PC-3 (cell line): ENCODE measurements around the gene ALOX15B. TPM values are rescaled to one million over a fixed set of nuclear protein-coding genes. Genes with fewer than 3 reads are reported as not detected.

Source experiments
- ATAC-seq: fragments of 200-7000 bp; cut with Tn5 transposase; 2 replicates; pipeline ENCODE4 v1.9.1; 2020; ENCODE audit warnings: mild to moderate bottlenecking, moderate library complexity
- BruUV-seq: library from RNA; stranded (reverse); fragments of 400-500 nt; replicated peaks from 2 replicates; lab custom pipeline; 2021; lab: Mats Ljungman, UMichigan
- CTCF ChIA-PET: fragments of 300-600 bp; sonication (Branson Sonifier 250); formaldehyde crosslinking; loops from one replicate; lab custom pipeline; 2022; ENCODE audit warnings: antibody characterized with exemption; lab: Charles Lee
- POLR2A ChIA-PET: fragments of 300-600 bp; sonication (Branson Sonifier 250); formaldehyde crosslinking; loops from one replicate; lab custom pipeline; 2022; ENCODE audit warnings: antibody characterized with exemption; ENCODE audit not compliant: unreplicated experiment; lab: Charles Lee
- DNase-seq: peaks from one replicate; pipeline ENCODE4 v3.0.0-alpha.2; 2015
- H2AFZ ChIP-seq: fragments of 300-600 bp; sonication (generic); 2 replicates; pipeline ENCODE4 v1.6.0; 2016; ENCODE audit warnings: antibody characterized with exemption, low read length
- H3F3A ChIP-seq: fragments of 300-600 bp; sonication (generic); one replicate; pipeline ENCODE4 v1.6.0; 2017; ENCODE audit warnings: antibody characterized with exemption, low read length, control low read depth, mild to moderate bottlenecking; ENCODE audit not compliant: unreplicated experiment
- H3K27ac ChIP-seq: fragments of 300-600 bp; sonication (generic); 2 replicates; pipeline ENCODE4 v1.5.1; 2016; ENCODE audit warnings: mild to moderate bottlenecking, low read length
- H3K27me3 ChIP-seq: fragments of 300-600 bp; sonication (generic); 2 replicates; pipeline ENCODE4 v1.6.1; 2016; ENCODE audit warnings: low read length, mixed read lengths
- H3K36me3 ChIP-seq: fragments of 300-600 bp; sonication (generic); 2 replicates; pipeline ENCODE4 v1.6.1; 2016; ENCODE audit warnings: low read depth, mixed run types, low read length, mixed read lengths
- H3K4me1 ChIP-seq: fragments of 300-600 bp; sonication (generic); 2 replicates; pipeline ENCODE4 v1.5.1; 2016; ENCODE audit warnings: low read length; ENCODE audit not compliant: insufficient read depth
- H3K4me2 ChIP-seq: fragments of 300-600 bp; sonication (generic); 2 replicates; pipeline ENCODE4 v1.6.0; 2016; ENCODE audit warnings: low read length
- H3K4me3 ChIP-seq: fragments of 300-600 bp; sonication (generic); 2 replicates; pipeline ENCODE4 v1.5.1; 2016; ENCODE audit warnings: mild to moderate bottlenecking, low read length, mixed read lengths
- H3K79me2 ChIP-seq: fragments of 300-600 bp; sonication (generic); 2 replicates; pipeline ENCODE4 v1.6.1; 2017; ENCODE audit warnings: low read length, mixed read lengths
- H3K9ac ChIP-seq: fragments of 300-600 bp; sonication (generic); 2 replicates; pipeline ENCODE4 v1.6.0; 2016; ENCODE audit warnings: mild to moderate bottlenecking, low read length
- H3K9me2 ChIP-seq: fragments of 300-600 bp; sonication (generic); replicated peaks from 2 replicates; pipeline ENCODE4 v1.6.1; 2016; ENCODE audit warnings: mixed run types, low read length, mixed read lengths
- H3K9me3 ChIP-seq: fragments of 300-600 bp; sonication (generic); 2 replicates; pipeline ENCODE4 v1.6.1; 2016; ENCODE audit warnings: low read length, mixed read lengths
- H4K20me1 ChIP-seq: fragments of 300-600 bp; sonication (generic); 2 replicates; pipeline ENCODE4 v1.6.1; 2016; ENCODE audit warnings: low read length, mixed read lengths
- EZH2 ChIP-seq: fragments of 300-600 bp; sonication (generic); IDR thresholded peaks from one replicate; pipeline ENCODE4 v1.6.1; 2017; ENCODE audit warnings: antibody characterized with exemption, mild to moderate bottlenecking, low read length; ENCODE audit not compliant: unreplicated experiment
- EZH2phosphoT487 ChIP-seq: fragments of 300-600 bp; sonication (generic); IDR thresholded peaks from 2 replicates; pipeline ENCODE4 v1.6.1; 2018; ENCODE audit warnings: mild to moderate bottlenecking, antibody characterized with exemption, low read length, borderline replicate concordance
- intact Hi-C: fragments of 100-400 bp; cut with micrococcal nuclease; formaldehyde crosslinking; loops from 2 replicates; pipeline ENCODE4 v1.9.0; 2023
- total RNA-seq: library from RNA; depleted of rRNA; stranded (reverse); fragments of >200 nt; gene quantifications from 2 replicates; pipeline ENCODE4 v1.2.3, GENCODE V29; 2014
- TF ChIP-seq, protein P1 (sequence below): fragments of 300-600 bp; sonication (generic); conservative IDR thresholded peaks from 2 replicates; pipeline ENCODE4 v1.5.1; 2017; ENCODE audit warnings: antibody characterized with exemption, low read depth, mild to moderate bottlenecking, low read length

The ALOX15B gene
- total RNA-seq, 1 experiment from 2014 or later, result not detected

- H4K20me1 ChIP-seq, result no peaks in the 10 kb centered on the region
- TF ChIP-seq EZH2 (no peak), EZH2phosphoT487 (no peak)
- TF ChIP-seq, protein P1, sequence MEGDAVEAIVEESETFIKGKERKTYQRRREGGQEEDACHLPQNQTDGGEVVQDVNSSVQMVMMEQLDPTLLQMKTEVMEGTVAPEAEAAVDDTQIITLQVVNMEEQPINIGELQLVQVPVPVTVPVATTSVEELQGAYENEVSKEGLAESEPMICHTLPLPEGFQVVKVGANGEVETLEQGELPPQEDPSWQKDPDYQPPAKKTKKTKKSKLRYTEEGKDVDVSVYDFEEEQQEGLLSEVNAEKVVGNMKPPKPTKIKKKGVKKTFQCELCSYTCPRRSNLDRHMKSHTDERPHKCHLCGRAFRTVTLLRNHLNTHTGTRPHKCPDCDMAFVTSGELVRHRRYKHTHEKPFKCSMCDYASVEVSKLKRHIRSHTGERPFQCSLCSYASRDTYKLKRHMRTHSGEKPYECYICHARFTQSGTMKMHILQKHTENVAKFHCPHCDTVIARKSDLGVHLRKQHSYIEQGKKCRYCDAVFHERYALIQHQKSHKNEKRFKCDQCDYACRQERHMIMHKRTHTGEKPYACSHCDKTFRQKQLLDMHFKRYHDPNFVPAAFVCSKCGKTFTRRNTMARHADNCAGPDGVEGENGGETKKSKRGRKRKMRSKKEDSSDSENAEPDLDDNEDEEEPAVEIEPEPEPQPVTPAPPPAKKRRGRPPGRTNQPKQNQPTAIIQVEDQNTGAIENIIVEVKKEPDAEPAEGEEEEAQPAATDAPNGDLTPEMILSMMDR, result no peak
- no peak overlapping the region for H3K27ac ChIP-seq
- H3K9me2 ChIP-seq, result no peaks in the 10 kb centered on the region
- H3K9me3 ChIP-seq, result no peaks in the 10 kb centered on the region
- DNase-seq (no peak), ATAC-seq (no peak)
- H3K79me2 ChIP-seq, result no peaks in the 10 kb centered on the region
- BruUV-seq, result no TSS peak
- POLR2A ChIA-PET, result no interaction called here
- CTCF ChIA-PET, result no interaction called here
- no peak overlapping the region for H2AFZ ChIP-seq
- no peaks in the 10 kb centered on the region for H3K27me3 ChIP-seq
- no peak overlapping the region for H3K4me3 ChIP-seq
- intact Hi-C loops, result no loop called here
- H3K36me3 ChIP-seq, result no peaks in the 10 kb centered on the region
- H3K4me2 ChIP-seq, result no peak overlapping the region
- no peaks in the 10 kb centered on the region for H3F3A ChIP-seq
- no peak overlapping the region for H3K9ac ChIP-seq
- H3K4me1 ChIP-seq, result no peaks in the 10 kb centered on the region
These were observed 31.0 kb upstream of the ALOX15B start for GRCh38 chr17:8007836-8008235.

DNA sequence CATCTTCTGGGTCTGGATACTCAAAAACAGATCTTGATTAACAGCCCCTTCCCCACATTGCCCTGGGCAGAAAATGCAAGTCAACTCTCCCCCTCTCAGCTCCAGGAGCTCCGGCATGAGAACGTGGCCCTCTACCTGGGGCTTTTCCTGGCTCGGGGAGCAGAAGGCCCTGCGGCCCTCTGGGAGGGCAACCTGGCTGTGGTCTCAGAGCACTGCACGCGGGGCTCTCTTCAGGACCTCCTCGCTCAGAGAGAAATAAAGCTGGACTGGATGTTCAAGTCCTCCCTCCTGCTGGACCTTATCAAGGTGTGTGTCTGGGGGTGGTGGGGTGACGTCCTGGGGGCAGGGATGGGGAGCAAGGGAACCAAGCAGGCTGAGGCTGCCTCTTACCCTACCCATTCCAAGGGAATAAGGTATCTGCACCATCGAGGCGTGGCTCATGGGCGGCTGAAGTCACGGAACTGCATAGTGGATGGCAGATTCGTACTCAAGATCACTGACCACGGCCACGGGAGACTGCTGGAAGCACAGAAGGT lies 26.7 kb upstream of the ALOX15B start:
- no TSS peak for BruUV-seq
- CTCF ChIA-PET, result no interaction called here

More for the DNA sequence above, 26.7 kb upstream of the ALOX15B start:
- H3K4me3 ChIP-seq, result no peak overlapping the region
- TF ChIP-seq EZH2phosphoT487, result no peak
- TF ChIP-seq, protein P1, result no peak
- no peak for TF ChIP-seq EZH2
- no peak for DNase-seq
- no peaks in the 10 kb centered on the region for H4K20me1 ChIP-seq
- H3K36me3 ChIP-seq, result no peaks in the 10 kb centered on the region
- H3K27me3 ChIP-seq, result no peaks in the 10 kb centered on the region
- H3K9me2 ChIP-seq, result no peaks in the 10 kb centered on the region
- H3F3A ChIP-seq, result no peaks in the 10 kb centered on the region
- no peak overlapping the region for H2AFZ ChIP-seq
- no peak overlapping the region for H3K27ac ChIP-seq
- H3K4me1 ChIP-seq, result peaks cover 6% of the 10 kb centered on the region
- H3K9ac ChIP-seq, result no peak overlapping the region
- no peak for ATAC-seq
- H3K4me2 ChIP-seq, result no peak overlapping the region
- H3K79me2 ChIP-seq, result no peaks in the 10 kb centered on the region
- intact Hi-C loops, result no loop called here
- POLR2A ChIA-PET, result no interaction called here
- H3K9me3 ChIP-seq, result no peaks in the 10 kb centered on the region
